NCI-H1092 (cell line): ENCODE measurements around the gene CAV2.

ENCODE experiments used
- DNase-seq: peaks from one replicate; lab custom pipeline; 2025; lab: John Stamatoyannopoulos, UW

CAV2 gene

DNA sequence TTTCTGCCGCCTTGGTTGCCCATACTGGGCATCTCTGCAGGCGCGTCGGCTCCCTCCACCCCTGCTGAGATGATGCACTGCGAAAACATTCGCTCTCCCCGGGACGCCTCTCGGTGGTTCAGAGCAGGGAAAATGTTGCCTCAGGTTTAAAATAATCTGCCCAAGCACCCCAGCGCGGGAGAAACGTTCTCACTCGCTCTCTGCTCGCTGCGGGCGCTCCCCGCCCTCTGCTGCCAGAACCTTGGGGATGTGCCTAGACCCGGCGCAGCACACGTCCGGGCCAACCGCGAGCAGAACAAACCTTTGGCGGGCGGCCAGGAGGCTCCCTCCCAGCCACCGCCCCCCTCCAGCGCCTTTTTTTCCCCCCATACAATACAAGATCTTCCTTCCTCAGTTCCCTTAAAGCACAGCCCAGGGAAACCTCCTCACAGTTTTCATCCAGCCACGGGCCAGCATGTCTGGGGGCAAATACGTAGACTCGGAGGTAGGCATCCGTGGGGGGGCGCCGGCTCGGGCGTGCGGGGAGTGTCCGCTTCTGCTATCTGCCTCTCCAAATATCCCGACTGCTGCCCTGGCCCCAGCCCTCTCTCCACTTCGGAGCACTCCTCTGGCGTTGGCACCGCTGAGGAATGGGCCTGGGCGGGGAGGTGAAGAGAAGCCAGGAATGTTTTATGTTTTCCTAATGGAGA is 25.2 kb downstream of the CAV2 start, which contains the start of gene CAV1:
TSS of gene CAV1 (plus strand) at position 428 of the 689 bp plus-strand sequence. CDS start at position 455, 27 bp downstream.
- no peak for DNase-seq

DNA sequence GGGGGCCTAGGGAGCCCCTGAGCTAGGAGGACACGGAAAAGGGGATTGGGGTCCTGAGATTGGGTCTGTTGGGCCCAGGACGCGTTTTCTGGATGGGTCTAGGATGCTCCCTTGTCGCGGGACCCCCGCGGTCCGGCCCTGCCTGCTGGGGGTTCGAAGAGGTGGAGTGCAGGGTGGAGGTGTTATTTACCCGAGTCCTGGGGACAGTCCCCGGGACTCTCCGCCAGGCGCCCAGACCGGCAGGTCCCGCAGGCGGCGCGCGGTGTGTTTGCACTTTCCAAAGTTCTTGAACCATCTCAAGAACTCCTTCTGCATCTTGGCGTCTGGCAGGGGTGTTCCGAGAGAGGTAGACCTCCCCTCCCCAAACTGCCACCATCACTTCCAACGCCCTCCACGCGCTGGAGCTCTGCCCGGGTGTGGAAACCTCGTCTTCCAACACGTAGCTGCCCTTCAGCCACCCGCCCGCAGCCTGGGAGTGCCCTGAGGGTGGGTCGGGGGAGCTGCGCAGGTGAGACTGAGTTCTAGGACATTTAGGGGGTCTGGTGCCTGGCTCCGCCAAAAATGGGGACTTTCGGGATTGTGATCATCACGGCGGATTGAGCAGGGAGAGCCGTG is 25.9 kb downstream of the CAV2 start:
- DNase-seq: no peak

DNA sequence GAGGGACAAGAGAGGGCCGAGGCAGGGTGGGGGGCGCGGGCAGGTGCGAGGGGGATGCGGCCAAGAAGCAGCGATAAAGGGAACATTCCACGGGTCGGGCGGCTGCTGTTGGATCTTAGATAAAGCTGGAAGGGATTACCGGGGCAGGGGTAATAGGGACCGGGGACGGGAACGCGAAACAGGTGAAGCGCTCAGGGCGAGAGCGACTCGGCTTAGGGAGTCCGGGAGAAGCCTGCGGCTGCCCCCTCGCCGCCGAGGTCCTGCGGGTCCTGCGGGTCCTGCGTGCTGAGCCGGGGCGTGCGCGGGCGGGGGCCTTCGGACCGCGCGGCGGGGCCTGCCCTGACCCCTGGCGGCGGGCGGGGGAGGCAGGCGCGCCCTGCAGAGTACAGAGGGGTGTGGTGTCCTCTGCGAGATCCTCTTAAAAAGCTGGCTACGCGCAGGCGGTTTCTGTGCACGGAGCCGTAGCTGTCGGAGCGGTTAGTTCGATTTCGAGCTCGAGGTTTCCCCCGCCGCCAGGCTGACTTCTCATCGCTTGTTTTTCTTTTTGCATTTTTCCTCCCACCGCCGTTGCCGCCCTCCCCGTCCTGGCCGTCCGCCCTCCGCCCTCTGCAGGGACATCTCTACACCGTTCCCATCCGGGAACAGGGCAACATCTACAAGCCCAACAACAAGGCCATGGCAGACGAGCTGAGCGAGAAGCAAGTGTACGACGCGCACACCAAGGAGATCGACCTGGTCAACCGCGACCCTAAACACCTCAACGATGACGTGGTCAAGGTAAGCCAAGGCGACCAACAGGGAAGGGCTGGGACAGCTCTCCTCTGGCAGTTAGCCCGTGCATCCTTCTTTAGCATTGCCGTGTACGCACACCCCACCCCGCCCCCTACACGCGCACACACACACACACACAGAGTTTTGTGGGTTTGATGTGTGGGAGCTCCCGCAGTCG is 26.6 kb downstream of the CAV2 start:
- peak; percentile 50 for DNase-seq

- DNase-seq: no peak
These were observed 27.4 kb downstream of the CAV2 start for GRCh38 chr7:116526897-116527296.

DNA sequence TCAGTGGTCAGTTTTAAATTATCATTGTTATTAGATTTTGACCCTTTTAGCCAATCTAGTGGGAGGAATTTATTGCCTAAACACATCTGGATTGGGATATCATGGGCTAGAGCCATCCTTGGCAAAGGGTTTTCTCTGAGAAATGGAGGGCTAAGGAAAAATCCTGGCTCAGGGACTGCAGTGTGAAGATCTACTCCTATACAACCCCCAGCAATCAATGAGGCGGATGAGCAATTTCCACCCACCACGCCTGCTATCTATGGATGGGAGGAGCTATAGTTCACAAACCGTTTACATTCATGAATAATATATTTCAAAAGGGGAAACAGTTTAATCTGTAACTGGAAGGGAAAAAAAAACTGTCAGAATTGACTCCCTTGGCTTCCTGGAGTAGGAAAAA is 28.0 kb downstream of the CAV2 start:
- no peak for DNase-seq

GRCh38 chr7:116528008-116528789 is 28.7 kb downstream of the CAV2 start:
- DNase-seq: no peak

DNA sequence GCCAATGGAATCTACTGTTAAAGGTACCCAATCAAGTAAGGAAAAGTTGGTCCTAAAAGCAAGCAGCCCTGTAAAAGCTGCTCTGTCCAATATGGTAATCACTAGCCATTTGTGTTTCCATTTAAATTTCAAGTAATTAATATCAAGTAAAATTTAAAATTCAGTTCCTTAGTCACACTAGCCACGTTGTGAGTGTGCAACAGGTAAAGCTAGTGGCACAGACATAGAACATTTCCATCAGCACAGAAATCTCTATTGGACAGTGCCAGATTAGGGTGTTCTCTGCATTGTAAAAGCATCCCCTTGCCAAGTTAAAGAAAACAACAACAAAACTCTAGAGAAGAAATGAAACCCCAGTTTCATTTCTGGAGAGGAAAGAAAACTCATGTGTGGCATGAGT is 29.7 kb downstream of the CAV2 start:
- DNase-seq: no peak

DNA sequence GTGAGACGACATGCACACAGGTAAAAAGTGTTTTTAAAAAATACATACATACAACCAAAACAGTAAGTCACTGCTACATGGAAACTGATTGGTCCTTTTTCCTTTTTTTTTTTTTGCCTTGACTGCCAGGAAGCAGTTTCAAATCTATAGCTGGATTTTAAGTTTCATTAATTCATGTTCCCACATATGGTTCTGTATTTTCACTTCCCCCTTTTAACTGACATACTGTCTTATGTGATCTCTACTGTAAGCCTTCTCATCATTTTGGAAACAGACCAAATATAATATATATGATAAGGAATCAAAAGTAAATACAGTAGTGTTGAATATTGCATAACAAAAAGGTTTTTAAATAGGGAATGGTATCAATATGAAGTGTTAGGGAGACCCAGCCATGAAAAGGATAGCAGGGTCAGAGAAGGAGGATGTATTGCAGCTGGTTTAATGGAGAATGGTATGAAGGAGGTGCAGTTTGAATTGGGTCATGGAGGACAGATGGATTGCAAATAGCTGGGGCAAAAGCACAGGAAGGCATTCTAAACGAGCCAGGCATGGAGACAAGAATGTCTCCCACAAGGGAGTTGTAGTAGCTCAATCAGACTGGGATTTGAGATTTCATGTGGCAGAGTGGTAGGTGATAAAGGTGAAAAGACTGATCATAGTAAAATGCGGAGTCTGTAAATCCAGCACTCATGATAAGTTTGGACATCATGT is 30.7 kb downstream of the CAV2 start:
- no peak for DNase-seq

DNA sequence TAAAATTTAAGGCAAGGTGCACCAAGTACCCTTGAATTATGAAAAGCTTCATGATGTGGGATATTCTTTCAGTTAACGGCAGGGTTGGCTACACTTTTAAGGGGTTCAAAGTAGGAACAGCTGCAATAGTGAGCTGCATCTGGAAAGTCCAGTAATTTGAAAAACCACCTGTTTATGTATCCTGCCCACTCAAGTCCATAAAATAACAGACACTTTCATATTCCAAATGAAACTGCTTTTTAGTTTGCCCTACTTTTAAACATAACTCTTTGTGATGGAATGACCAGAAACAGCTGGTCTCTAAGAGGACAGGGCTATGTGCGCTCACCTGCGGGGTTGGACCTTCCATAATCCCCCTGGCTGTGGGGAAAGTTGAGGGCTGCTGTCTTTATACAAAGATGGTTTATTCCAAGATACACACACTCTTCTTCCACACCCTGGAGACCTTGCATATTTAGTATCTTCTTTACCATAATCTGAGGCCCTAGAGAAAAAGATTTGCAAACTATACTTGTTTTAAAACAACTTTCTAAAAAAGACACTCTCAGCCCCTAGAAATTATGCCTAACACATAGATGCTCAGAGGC is 32.7 kb downstream of the CAV2 start:
- DNase-seq: no peak

DNA sequence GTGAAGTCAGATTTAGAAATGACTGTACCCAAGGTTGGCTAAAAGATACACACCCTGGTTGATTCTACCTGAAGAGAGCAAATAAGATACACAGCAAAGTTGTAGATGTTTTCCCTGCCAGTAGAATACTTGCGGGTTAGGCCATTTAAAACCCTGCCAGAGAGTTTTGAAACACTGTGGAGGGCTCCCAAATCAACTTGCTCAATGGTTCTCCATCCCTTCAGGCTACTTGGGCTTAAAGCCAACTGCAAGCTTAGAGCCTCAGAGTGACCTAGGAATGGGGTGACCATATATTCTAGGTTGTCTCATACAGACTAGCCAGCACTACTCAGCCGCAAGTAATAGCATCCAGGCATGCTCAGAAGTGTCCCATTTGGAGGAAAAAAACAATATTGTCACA is 35.3 kb downstream of the CAV2 start:
- no peak for DNase-seq

DNA sequence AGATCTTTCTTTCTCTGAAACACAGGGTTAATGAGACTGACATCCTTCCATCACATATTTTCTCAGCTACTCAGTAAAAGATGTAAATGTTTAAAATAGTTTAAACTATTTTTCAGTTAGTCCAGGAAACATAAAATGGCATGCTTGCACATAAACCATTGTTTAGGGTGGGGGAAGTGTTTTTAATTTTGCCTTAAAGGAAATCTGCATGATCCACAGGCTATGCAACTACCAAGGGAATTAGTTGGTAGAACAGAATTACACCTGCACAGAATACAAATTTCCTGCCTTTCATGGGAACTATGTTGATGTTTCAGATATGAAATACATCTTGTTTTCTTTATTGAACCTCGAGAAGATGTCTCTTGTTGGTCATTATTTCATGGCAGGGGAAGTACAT is 35.9 kb downstream of the CAV2 start:
- no peak for DNase-seq

- no peak for DNase-seq
These were observed 38.6 kb downstream of the CAV2 start for GRCh38 chr7:116538138-116538537.

GRCh38 chr7:116539879-116540278 is 40.3 kb downstream of the CAV2 start:
- no peak for DNase-seq

DNA sequence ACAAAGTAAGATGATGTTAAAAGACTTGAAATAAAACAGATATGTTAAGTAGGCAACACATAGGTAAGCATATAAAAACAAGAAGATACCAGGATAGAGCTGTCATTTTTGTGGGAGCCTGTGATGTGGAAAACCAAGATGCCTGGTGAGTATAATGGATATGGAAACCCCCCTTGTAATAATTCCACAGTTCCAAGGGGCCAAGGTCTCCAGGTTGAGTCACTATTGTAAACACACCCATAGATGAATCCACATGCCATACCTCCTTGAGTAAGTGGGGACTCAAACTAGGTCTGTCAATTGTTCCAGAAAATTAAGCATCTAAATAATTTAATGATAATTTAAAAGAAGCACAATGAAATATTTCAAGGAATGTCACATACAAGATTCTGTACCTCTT is 41.2 kb downstream of the CAV2 start:
- no peak for DNase-seq

- DNase-seq: no peak
These were observed 42.4 kb downstream of the CAV2 start for GRCh38 chr7:116541951-116542350.

- DNase-seq: no peak
These were observed 43.1 kb downstream of the CAV2 start for GRCh38 chr7:116542618-116543017.

GRCh38 chr7:116543664-116544063 is 44.1 kb downstream of the CAV2 start:
- DNase-seq: no peak

DNA sequence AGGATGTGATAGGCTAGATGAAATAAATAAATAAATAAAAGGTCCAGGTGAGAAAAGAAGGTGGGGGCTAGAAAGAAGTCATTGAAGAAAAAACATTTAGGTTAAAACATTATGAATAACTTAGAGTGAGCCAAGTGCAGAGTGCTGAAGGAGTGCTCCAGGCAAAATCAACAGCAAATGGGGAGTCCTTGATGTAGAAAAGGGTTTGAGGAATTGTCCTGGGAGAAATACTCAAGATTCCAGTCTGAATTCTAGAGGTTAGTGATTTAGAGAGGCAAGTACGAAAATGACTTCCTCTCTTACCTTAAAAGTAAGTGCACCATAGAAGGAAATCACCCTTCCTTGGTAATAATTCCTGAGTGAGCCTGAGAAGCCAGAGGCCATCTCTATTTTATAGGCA is 44.9 kb downstream of the CAV2 start:
- no peak for DNase-seq

DNA sequence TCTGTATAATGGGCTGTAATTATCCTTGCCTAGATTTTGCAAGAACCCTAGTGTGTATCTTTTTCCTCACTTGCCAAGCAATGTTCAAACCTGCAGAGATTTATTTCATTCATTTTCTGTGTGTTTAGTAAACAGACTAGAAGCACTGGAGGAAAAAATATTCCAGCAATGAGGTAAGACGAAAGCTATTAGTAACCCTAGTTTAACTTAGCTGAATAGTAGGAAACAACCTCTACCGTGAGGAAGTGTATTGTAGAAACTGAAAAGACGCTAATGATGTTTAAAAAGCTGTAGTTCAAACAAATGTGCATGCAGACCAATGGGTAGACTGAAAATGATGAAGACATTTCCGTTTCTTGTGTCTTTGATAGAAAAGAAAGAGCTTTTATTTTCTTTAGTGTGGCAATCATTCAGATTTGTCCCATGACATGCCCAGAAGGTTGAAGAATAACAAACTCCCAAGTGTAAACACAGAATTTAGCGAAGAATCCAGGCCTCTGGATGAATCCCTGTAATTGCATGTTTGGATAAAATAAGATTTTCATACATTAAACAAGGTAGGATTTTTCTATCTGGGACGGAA is 46.0 kb downstream of the CAV2 start:
- DNase-seq: no peak

- DNase-seq: no peak
These were observed 46.5 kb downstream of the CAV2 start for GRCh38 chr7:116546054-116546453.

DNA sequence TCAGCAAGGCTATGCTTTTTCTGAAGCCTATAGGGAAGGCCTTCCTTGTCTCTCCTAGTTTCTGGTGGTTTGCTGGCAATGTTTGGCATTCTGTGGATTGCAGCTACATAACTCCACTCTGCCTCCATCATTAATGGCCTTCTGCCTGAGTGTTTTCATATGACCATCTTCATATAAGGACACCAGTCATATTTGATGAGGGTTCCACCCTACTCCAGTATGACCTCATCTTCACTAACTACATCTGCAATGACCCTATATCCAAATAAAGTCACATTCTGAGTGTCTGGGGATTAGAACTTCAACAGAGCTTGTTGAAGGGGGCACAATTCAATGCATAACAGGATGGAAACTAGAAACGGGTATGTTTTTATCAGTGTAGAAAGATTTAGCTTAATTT is 47.4 kb downstream of the CAV2 start:
- no peak for DNase-seq
